Posterior vena cava (tissue), 2 donors: ENCODE data around the gene TGM6. TPM values are rescaled to one million over a fixed set of nuclear protein-coding genes. Genes with fewer than 3 reads are reported as not detected.
"Not testable (repeated sequence)": the region's sequence is repeated elsewhere in the genome, so short reads cannot be mapped to it uniquely, and the experiment has no call there.

ENCODE experiments used
- DNase-seq: peaks from one replicate; pipeline ENCODE4 v3.0.0-alpha.2; 2020; ENCODE audit warnings: low spot score
- intact Hi-C, 2 donors: fragments of 100-400 bp; cut with DNase I; formaldehyde crosslinking; loops; one replicate each; pipeline versions ENCODE4 v1.14.1 to v1.14.2; 2022 to 2023
- total RNA-seq, 2 donors: library from RNA; stranded (reverse); fragmentation: NEBNext Ultra II Directional; extraction: Animal tissue kit (Norgen Biotek cat#: 25700); gene quantifications; one replicate each; pipeline ENCODE4 v1.2.1, GENCODE V29; 2021
- donor health status: DM: yes; HTN: yes; CAD: no.
- donor health status: DM: yes; HTN: yes; CAD: no.

The TGM6 gene
- total RNA-seq, 2 donors from 2014 or later = not detected

DNA sequence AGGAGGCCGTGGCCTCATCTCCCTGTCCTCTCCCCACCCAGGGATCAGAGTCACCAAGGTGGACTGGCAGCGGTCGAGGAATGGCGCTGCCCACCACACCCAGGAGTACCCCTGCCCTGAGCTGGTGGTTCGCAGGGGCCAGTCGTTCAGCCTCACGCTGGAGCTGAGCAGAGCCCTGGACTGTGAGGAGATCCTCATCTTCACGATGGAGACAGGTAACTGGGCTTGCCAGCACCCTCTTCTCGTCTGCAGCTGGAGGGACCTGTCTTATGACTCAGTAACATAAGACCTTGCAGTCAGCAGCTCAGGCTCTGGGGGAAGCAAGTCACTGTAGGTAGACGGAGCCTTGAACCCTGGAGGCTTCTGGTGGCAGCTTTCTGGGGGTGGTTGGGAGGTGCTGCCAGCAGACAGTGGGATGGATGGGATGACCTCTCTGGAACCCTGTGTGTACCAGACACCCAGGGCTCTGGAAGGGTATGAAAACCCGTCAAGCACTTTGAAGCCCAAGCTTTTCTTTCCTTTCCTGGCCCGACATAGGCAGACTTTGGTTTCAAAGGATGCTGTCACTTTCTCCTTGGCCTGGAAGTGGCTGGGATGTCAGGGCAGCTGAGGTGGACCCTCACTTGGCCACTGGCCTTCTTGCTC is 13.8 kb downstream of the TGM6 start:
- DNase-seq = no peak
- intact Hi-C loops = no loop called here

DNA sequence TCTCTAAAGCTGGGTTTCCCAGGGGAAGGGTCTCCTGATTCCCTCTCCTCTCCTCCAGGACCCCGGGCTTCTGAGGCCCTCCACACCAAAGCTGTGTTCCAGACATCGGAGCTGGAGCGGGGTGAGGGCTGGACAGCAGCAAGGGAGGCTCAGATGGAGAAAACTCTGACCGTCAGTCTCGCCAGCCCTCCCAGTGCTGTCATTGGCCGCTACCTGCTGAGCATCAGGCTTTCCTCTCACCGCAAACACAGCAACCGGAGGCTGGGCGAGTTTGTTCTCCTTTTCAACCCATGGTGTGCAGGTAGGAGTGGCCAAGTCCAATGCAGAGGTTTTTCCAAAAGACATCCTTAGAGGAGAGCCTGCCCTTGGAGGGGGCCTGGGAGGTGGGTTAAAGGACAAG is 14.4 kb downstream of the TGM6 start:
- intact Hi-C loops = no loop called here
- DNase-seq = no peak

DNA sequence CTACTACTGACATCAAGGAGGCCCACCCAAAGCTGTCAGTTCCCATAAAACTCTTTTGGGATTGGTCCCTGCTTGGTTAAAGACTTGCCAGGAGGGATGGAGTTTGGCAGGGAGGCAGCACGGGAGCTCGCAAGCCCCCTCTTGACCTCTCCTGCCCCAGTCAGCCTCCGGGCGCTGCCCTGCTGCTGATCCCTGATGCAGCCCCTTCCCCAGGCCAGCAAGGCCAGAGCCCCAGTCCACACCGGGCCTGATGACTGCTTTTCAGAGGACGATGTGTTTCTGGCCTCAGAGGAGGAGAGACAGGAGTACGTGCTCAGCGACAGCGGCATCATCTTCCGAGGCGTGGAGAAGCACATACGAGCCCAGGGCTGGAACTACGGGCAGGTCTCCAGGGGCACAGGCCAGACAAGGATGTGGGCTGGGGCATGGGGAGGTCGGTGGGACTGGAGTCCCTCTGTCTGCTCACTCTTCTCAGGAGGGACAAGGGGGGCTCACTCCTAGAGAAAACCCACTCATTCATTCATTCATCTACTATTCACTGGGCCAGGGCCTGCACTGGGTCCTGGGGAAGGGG is 15.6 kb downstream of the TGM6 start:
- intact Hi-C loops = no loop called here
- no peak for DNase-seq

DNA sequence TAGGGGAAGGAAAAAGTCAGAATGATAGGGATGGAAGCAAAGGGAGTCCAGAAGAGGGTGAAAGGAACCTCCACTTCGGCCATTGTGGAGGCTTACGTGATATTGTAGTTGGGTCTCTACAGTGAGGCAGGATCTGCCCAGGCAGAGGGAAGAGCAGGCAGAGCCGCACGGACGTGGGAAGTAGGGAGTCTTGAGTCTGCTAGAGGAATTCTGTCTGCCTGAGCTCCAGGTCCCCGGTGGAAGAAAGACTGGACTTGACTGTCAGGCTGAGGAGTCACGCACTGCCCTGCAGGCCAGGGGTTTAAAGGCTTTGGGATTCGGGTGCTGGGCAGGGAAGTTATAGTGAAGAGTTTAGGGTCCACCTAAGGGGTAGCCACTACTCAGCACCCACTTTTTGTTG is 16.4 kb downstream of the TGM6 start:
- no peak for DNase-seq
- intact Hi-C loops = no loop called here

DNA sequence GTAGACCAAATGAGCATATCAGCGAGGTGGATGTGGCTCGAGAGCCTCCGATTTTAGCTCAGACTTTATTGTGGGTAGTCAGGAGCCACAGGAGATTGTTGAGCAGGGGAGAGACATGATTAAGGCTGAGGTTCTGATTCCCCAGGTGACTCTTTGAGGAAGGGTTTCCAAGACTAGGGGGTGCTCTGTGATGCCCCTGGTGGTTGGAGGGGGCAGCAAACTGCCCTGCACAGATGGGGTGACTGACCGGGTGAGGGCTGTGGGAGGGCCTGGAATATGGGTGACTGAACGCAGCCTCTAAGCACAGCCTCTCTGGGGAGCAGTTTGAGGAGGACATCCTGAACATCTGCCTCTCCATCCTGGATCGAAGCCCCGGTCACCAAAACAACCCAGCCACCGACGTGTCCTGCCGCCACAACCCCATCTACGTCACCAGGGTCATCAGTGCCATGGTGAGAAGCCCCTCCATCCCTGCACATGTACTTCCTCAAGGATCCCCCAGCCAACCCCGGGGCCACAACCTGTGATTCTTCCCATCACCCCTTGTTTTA is 17.0 kb downstream of the TGM6 start:
- DNase-seq = no peak
- intact Hi-C loops = no loop called here

DNA sequence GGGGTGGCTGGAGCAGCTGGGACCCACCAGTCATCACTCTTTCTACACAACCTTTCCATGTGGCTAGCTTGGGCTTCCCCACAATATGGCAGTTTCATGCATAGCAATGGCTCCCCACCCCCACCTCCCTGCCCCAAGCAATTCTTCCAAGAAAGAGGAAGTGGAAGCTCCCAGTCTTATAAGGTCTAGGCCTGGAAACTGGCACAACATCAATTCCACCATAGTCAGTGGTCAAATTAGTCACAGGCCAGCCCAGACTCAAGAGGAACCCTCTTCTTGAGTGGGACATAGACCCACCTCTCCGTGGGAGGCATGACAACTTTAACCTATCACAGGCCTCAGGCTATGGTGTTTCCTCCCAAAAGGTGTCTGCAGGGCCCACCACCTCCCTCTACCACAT is 17.7 kb downstream of the TGM6 start:
- intact Hi-C loops = no loop called here
- no peak for DNase-seq

DNA sequence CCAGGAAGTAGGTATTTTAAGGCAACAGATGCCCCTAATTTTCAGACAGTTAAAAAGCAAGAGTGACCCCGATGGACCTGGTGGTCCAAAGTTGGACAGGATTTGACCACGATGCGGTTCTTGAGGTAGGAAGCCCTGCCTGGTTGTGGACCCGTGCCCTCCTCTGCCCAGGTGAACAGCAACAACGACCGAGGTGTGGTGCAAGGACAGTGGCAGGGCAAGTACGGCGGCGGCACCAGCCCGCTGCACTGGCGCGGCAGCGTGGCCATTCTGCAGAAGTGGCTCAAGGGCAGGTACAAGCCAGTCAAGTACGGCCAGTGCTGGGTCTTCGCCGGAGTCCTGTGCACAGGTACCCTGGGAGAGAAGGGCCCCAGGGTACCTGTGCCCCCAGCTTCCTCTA is 18.7 kb downstream of the TGM6 start:
- intact Hi-C loops = no loop called here

DNA sequence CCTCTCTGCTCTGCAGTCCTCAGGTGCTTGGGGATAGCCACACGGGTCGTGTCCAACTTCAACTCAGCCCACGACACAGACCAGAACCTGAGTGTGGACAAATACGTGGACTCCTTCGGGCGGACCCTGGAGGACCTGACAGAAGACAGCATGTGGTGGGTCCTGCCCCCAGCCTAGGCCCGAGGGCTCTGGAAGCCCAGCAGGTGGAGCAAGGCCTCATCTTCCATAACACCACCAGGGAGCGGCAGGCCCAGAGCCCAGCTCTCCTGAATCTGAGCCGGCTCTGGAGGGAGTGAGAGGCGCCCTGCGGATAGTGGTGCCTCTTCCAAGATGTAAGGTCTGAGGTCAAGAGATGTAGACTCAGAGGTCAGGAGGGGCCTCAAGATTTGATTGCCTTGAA is 19.6 kb downstream of the TGM6 start:
- intact Hi-C loops = no loop called here

More for the DNA sequence above, 18.7 kb downstream of the TGM6 start:
- no peak for DNase-seq

DNA sequence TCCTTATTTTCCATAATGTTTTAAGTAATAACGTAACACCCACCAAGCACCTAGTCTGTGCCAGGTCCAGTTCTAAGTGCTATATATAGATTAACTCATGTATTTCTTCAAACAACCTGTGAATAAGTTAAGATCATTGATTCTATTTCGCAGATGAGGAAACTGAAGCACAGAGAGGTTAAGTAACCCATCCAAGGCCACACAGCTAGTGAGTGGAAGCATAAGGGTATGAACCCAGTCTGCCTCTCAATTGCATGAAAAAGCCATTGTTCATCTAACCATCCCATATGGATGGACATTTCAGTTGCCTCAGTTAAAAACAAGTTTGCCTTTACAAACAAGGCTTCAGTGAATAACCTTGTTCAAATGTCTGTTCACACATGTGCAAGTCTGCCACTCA is 20.8 kb downstream of the TGM6 start:
- DNase-seq = no peak
- intact Hi-C loops = no loop called here

More for the DNA sequence above, 19.6 kb downstream of the TGM6 start:
- DNase-seq = no peak

DNA sequence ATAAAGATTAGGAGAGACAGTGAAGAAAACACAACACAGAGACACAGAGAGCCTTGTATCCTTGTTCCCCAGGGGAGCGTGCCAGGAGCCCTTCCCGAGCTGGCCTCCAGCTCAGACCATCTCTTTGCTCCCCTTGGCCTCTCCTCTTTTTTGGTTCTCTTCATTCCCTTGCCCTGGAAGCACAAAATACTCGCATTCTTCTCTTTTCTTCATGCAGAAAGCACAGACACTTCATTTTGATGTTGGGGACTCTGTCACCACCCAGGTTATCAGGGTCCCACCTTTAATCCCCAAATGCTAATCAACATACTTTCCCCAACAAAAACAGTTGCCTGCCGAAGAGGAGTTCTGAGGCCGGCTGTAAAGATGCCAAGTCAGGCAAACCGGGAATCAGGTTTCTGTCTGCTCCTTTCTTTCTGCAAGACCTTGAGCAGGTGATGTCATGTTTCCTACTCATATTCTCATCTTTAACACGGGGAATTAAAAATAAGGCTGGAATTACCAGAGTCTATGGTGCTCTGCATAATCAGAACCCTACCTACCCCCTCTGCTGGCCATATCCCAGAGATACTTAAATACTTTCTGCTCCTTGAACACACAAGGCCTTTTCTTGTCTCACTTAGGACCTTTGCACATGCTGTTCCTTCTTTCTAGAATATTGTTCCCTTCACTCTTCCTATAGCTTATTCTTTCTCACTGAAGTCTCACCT is 21.7 kb downstream of the TGM6 start:
- no peak for DNase-seq
- intact Hi-C loops = no loop called here

DNA sequence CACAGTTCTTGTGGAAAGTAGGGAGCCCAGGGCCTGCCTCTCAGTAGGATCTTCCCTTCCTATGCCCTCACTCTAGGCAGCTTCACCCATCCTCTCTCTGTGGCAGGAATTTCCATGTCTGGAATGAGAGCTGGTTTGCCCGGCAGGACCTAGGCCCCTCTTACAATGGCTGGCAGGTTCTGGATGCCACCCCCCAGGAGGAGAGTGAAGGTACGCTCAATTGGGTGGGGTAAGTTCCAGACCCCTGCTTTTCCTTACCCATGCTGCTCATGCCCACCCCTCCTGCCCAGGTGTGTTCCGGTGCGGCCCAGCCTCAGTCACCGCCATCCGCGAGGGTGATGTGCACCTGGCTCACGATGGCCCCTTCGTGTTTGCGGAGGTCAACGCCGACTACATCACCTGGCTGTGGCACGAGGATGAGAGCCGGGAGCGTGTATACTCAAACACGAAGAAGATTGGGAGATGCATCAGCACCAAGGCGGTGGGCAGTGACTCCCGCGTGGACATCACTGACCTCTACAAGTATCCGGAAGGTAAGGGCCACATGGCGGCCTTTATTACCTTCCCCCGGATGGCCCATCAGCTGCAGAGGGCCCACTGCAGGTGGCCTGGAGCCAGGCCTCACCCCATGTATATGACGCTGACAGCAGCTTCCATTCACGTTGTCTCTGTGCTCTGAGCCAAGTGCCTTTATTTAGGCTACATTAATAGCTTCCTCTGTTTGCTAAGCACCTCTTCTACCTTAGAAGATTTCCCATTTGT is 22.8 kb downstream of the TGM6 start:
- DNase-seq = no peak
- intact Hi-C loops = no loop called here

DNA sequence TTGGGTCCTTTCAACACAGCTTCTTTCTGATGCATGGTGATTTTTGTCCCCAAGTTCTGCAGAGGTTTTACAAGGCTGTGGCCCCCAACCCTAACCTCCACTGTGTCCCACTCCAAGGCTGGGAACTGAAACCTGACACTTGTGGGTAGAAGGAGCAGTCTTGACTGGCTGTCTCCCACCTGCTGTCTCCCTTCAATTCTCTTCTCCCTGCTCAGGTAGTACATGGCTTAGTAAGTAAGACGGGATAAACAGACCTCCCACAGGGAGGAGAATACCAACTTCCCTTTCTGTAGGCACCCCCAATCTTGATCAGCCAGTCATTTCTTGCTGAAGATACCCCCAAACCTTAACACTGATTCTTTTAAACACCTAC is 25.0 kb downstream of the TGM6 start:
- intact Hi-C loops = no loop called here
- DNase-seq = no peak

DNA sequence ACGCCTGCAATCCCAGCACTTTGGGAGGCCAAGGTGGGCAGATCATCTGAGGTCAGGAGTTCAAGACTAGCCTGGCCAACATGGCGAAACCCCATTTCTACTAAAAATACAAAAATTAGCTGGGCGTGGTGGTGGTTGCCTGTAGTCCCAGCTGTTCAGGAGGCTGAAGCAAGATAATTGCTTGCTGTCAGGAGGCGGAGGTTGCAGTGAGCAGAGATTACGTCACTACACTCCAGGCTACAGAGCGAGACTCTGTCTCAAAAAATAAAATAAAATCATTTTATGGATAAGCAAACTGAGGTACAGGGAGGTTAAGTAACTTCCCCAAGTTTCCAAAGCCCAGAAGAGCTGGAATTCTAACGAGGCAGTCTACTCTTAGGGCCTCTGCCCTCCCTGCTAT is 26.7 kb downstream of the TGM6 start:
- DNase-seq, intact Hi-C loops: not testable (repeated sequence)

DNA sequence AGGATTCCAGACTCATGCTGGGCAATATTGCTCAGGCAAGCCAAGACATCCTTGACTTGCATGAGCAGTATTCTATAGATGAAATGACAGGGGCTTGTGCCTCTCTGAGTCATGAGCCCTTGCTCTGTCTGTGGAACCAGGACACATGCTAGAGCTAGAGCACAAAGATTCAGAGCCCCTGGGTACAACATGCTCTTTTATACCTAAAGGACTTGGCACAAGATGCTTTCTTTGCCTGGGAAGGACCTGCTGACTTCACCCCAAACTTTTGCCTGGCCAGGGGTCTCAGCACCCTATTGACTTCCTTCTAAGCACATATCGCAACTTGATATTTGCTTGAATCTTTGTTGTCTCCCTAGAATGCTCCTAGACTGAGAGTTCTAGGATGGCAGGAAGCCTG is 27.4 kb downstream of the TGM6 start:
- intact Hi-C loops = no loop called here
- DNase-seq = no peak

DNA sequence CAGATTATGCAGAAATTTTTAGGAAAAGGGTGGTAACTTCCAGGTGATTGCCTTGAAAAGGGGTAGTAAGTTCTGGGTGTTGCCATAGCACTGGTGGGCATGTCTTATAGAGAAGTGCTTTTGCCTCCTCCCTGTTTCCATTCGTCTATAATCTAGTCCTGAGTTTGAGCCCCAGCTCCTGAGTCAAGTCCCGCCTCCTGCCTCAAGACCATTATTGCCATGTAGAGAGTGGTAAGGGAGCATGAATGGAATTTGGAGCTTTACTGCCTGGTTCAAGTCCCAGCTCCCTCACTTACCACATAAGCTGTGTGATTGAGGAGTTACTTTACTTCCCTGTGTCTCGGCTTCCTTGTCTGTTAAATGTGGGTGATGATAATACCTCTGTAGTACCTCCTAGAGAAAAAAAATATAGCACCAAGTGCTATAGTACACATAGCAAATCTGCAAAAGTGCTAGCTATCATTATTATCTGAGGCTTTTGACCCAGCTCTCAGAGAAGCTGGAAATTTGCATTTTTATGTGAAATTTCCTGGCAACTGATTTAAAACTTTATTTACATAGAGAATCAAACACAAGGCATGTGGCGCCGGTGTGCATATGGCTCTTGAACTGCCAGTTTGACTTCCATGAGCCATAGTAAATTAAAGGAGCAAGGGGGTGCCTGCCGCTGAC is 36.0 kb downstream of the TGM6 start:
- DNase-seq = no peak
- intact Hi-C loops = no loop called here

DNA sequence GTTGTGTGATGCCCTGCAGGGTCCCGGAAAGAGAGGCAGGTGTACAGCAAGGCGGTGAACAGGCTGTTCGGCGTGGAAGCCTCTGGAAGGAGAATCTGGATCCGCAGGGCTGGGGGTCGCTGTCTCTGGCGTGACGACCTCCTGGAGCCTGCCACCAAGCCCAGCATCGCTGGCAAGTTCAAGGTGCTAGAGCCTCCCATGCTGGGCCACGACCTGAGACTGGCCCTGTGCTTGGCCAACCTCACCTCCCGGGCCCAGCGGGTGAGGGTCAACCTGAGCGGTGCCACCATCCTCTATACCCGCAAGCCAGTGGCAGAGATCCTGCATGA is 36.5 kb downstream of the TGM6 start:
- intact Hi-C loops = no loop called here
- DNase-seq = no peak

DNA sequence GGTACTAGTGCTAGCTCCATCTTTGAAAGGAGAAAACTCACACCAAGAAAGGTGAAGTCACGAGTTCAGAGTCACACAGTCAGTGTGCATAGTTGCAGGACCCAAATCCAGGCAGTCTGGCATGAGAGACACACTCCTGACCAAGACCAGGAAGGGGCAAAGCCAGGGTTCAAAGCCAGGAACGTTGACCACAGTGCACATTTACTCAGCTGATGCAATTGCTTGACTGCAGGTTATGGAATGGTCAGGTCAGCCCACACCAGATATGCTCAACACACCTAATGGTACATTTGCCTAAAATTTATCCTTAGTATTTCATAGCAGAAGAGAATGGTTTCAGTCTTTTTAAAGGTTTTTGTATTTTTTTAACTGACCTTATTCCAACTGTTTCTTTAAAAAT is 37.7 kb downstream of the TGM6 start:
- no peak for DNase-seq
- intact Hi-C loops = no loop called here

DNA sequence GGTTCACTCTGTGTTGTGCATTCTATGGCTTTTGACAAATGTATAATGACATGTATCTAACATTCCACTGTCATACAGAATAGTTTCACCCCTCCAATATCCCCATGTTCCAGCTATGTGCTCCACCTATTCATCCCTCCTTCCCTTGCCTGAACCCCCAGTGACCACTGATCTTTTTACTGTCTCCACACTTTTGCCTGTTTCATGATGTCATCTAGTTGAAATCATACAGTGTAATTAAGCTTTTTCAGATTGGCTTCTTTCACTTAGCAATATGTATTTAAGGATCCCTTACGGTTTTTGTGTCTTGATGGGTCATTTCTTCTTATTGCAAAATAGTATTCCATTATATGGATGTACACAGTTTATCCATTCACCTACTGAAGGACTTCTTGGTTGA is 39.8 kb downstream of the TGM6 start:
- intact Hi-C loops = no loop called here

DNA sequence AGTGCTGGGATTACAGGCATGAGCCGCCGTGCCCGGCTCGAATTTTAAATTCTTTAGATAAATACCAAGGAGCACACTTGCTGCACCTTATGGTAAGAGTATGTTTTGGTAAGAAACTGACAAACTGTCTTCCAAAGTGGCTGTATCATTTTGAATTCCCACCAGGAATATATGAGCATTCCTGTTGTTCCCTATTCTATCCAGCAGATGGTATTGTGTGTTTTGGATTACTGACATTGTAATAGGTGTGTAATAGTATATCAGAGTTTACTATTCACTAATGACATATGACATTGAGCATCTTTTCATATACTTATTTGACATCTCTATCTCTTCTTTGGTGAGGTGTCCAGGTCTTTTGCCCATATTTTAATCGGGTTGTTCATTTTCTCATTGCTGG is 40.5 kb downstream of the TGM6 start:
- DNase-seq = no peak
- intact Hi-C loops = no loop called here

More for the DNA sequence above, 39.8 kb downstream of the TGM6 start:
- DNase-seq = no peak

DNA sequence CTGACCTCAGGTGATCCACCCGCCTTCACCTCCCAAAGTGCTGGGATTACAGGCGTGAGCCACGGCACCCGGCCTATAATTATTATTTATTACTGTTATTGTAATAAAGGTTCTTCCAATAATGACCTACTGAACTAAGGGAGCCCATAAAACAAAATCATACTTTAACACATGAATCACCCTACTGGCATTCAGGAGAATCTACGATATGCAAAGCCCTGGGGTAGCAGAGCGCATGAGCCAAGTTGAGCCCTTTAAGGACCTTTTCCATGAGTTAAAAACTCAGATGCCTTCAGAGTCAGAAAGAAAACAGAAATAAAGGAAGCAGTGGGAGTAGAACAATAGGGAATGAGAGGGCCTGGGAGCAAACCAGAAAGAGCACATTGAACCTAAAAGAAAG is 48.4 kb downstream of the TGM6 start:
- intact Hi-C loops = no loop called here

More for the DNA sequence above, 48.4 kb downstream of the TGM6 start:
- DNase-seq = no peak
